CD4-positive, alpha-beta memory T cell (primary cell): Measurements from ENCODE around the gene DNAJC7. TPM values are rescaled to one million over a fixed set of nuclear protein-coding genes. Genes with fewer than 3 reads are reported as not detected.
A peak's percentile ranks its signal among the peaks of the same experiment; 100 is the strongest.
"Not testable (repeated sequence)": the region's sequence is repeated elsewhere in the genome, so short reads cannot be mapped to it uniquely, and the experiment has no call there.

Experiments
- CTCF ChIA-PET: fragments of 350-600 bp; sonication (Branson Sonifier 250); formaldehyde crosslinking; loops from one replicate; lab custom pipeline; 2021; ENCODE audit warnings: inconsistent platforms; ENCODE audit not compliant: partially characterized antibody; lab: Charles Lee
- POLR2A ChIA-PET: fragments of 350-600 bp; sonication (Branson Sonifier 250); formaldehyde crosslinking; loops from one replicate; lab custom pipeline; 2021; ENCODE audit not compliant: partially characterized antibody; lab: Charles Lee
- DNase-seq, 5 donors: peaks; one replicate each; pipeline versions ENCODE4 v3.0.0 to v3.0.0-alpha.2; 2020 to 2022; ENCODE audit warnings: mixed read lengths in 1 of 5
- H3K27ac ChIP-seq: one replicate; pipeline ENCODE4 v1.7.0; 2013; ENCODE audit warnings: low read depth, low read length
- H3K27me3 ChIP-seq: 2 replicates; pipeline ENCODE4 v1.7.0; 2013; ENCODE audit warnings: mild to moderate bottlenecking, low read length, moderate library complexity; ENCODE audit not compliant: insufficient read depth
- H3K36me3 ChIP-seq: 2 replicates; pipeline ENCODE4 v1.7.0; 2013; ENCODE audit warnings: mild to moderate bottlenecking, low read length, moderate library complexity; ENCODE audit not compliant: insufficient read depth
- H3K4me1 ChIP-seq: 2 replicates; pipeline ENCODE4 v1.7.0; 2013; ENCODE audit warnings: mild to moderate bottlenecking, low read length, moderate library complexity; ENCODE audit not compliant: insufficient read depth
- H3K4me3 ChIP-seq, 2 donors: one replicate each; pipeline ENCODE4 v1.7.0; 2013; ENCODE audit warnings: low read length in 2 of 2, mild to moderate bottlenecking in 1 of 2
- H3K9me3 ChIP-seq, 2 donors: one replicate each; pipeline ENCODE4 v1.7.0; 2013; ENCODE audit warnings: low read length in 2 of 2, control low read depth in 1 of 2; ENCODE audit not compliant: control insufficient read depth in 1 of 2
- H3K27ac Mint-ChIP-seq, 7 donors: one replicate each; pipeline ENCODE4 v1.8.0; 2020 to 2021; ENCODE audit warnings: mixed read lengths in 7 of 7, mild to moderate bottlenecking in 6 of 7, inconsistent platforms in 3 of 7, moderate library complexity in 3 of 7
- H3K27me3 Mint-ChIP-seq, 2 donors: one replicate each; pipeline ENCODE4 v1.8.0; 2020 to 2021; ENCODE audit warnings: mixed read lengths in 2 of 2
- H3K36me3 Mint-ChIP-seq, 2 donors: one replicate each; pipeline ENCODE4 v1.8.0; 2020 to 2021; ENCODE audit warnings: mixed read lengths in 2 of 2, inconsistent platforms in 1 of 2, mild to moderate bottlenecking in 1 of 2
- H3K4me1 Mint-ChIP-seq, 4 donors: one replicate each; pipeline ENCODE4 v1.8.0; 2020 to 2021; ENCODE audit warnings: mixed read lengths in 4 of 4, mild to moderate bottlenecking in 1 of 4
- H3K4me3 Mint-ChIP-seq, 8 donors: one replicate each; pipeline ENCODE4 v1.8.0; 2020 to 2021; ENCODE audit warnings: mixed read lengths in 8 of 8, mild to moderate bottlenecking in 7 of 8, moderate library complexity in 6 of 8, inconsistent platforms in 3 of 8
- H3K9me3 Mint-ChIP-seq, 8 donors: one replicate each; pipeline ENCODE4 v1.8.0; 2020 to 2021; ENCODE audit warnings: mixed read lengths in 8 of 8, mild to moderate bottlenecking in 5 of 8, inconsistent platforms in 3 of 8, moderate library complexity in 1 of 8
- intact Hi-C: fragments of 100-400 bp; cut with micrococcal nuclease; formaldehyde crosslinking; loops from one replicate; pipeline ENCODE4 v1.15.1; 2023
- polyA plus RNA-seq, 2 donors: library from polyadenylated mRNA; unstranded; fragments of 300-500 nt; fragmentation: Illumina TruSeq; gene quantifications; one replicate each; pipeline ENCODE4 v1.2.3, GENCODE V29; 2021
- total RNA-seq, 2 experiments: library from RNA; stranded (reverse); gene quantifications; one replicate each; pipeline ENCODE4 v1.2.3, GENCODE V29; 2021

Gene DNAJC7
- total and polyA plus RNA-seq, 4 experiments from 2014 or later: 45.2 to 112 (median 86.7) TPM

- H3K9me3 Mint-ChIP-seq: no peaks in the 10 kb centered on the region
- Histone ChIP-seq H3K4me3 (no peak overlapping the region), H3K9me3 (no peaks in the 10 kb centered on the region), H3K27ac (no peak overlapping the region), H3K36me3 (no peaks in the 10 kb centered on the region), H3K4me1 (peaks cover 8% of the 10 kb centered on the region), H3K27me3 (no peaks in the 10 kb centered on the region)
- no peaks in the 10 kb centered on the region for H3K36me3 Mint-ChIP-seq
- no peak for DNase-seq
- H3K27me3 Mint-ChIP-seq: no peaks in the 10 kb centered on the region
- H3K4me3 Mint-ChIP-seq: no peak overlapping the region
- no peak overlapping the region for H3K27ac Mint-ChIP-seq
- peaks cover 4 to 13% (median 6%) of the 10 kb centered on the region in 4 donors for H3K4me1 Mint-ChIP-seq
- CTCF ChIA-PET: interaction anchor here (1.4 kb wide), 2 partner anchors 30 to 83 kb away, joined by 3 read pairs; no protein-coding TSS in a partner anchor
- POLR2A ChIA-PET: no interaction called here
- intact Hi-C loops: no loop called here
Observed at GRCh38 chr17:41935641-41936040, 81.6 kb downstream of the DNAJC7 start.

GRCh38 chr17:41932816-41933389 is 84.3 kb downstream of the DNAJC7 start:
- H3K4me3 ChIP-seq: no peak overlapping the region
- H3K9me3 ChIP-seq: no peaks in the 10 kb centered on the region
- ChIA-PET CTCF (interaction anchor here (1.0 kb wide), 1 partner anchor 92 kb away, joined by 4 read pairs; no protein-coding TSS in a partner anchor), POLR2A (no interaction called here)
- H3K4me1 ChIP-seq: peaks cover 23% of the 10 kb centered on the region
- Mint-ChIP-seq H3K9me3 (no peaks in the 10 kb centered on the region), H3K27ac (peak overlapping the region in 6 of 7 donors; percentile 3 to 91 (median 74)), H3K4me1 (peaks cover 15 to 35% (median 23%) of the 10 kb centered on the region in 4 donors), H3K36me3 (no peaks in the 10 kb centered on the region), H3K4me3 (peak overlapping the region in 3 of 8 donors; percentile 5 to 17 (median 17)), H3K27me3 (no peaks in the 10 kb centered on the region)
- no peak overlapping the region for H3K27ac ChIP-seq
- H3K36me3 ChIP-seq: no peaks in the 10 kb centered on the region
- DNase-seq: no peak
- H3K27me3 ChIP-seq: no peaks in the 10 kb centered on the region
- intact Hi-C loops: loop anchor here (5.0 kb wide), 1 partner anchor 121 kb away; the partner anchor contains the start of genes FKBP10 and P3H4

DNA sequence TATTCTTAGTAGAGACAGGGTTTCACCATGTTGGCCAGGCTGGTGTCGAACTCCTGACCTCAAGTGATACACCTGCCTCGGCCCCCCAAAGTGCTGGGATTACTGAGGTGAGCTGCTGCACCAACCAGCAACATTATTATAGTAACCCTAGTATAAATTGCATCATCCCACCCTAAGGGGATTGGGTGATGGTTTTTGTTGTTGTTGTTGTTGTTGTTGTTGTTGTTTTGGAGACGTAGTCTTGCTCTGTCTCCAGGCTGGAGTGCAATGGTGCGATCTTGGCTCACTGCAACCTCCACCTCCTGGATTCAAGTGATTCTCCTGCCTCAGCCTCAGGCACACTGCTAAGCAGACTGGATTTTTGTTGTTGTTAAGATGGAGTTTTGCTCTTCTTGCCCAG is 85.5 kb downstream of the DNAJC7 start:
- peak overlapping the region in 1 of 8 donors; percentile 4 for H3K4me3 Mint-ChIP-seq
- H3K4me1 ChIP-seq: peaks cover 23% of the 10 kb centered on the region
- H3K27me3 ChIP-seq, DNase-seq, H3K4me3 ChIP-seq, H3K36me3 ChIP-seq, H3K36me3 Mint-ChIP-seq, H3K27me3 Mint-ChIP-seq, H3K27ac ChIP-seq, H3K9me3 Mint-ChIP-seq, H3K9me3 ChIP-seq, CTCF ChIA-PET: not testable (repeated sequence)
- peak overlapping the region in 4 of 7 donors; percentile 37 to 91 (median 52) for H3K27ac Mint-ChIP-seq
- intact Hi-C loops: loop anchor here (5.0 kb wide), 1 partner anchor 119 kb away; the partner anchor contains the start of genes FKBP10 and P3H4
- POLR2A ChIA-PET: interaction anchor here (2.7 to 4.7 kb wide), 2 partner anchors 13 to 35 kb away, joined by 19 to 61 read pairs; partner anchors contain the start of genes ACLY and CNP
- peaks cover 16 to 35% (median 23%) of the 10 kb centered on the region in 4 donors for H3K4me1 Mint-ChIP-seq

DNA sequence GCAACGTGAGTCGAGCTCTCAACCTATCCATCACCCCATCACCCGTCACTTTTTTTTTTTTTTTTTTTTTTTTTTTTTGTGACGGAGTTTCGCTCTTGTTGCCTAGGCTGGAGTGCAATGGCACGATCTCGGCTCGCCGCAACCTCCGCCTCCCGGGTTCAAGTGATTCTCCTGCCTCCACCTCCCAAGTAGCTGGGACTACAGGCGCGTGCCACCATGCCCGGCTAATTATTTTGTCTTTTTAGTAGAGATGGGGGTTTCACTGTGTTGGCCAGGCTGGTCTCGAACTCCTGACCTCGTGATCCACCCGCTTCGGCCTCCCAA is 86.4 kb downstream of the DNAJC7 start:
- POLR2A ChIA-PET: interaction anchor here (0.6 to 4.7 kb wide), 16 partner anchors 8 to 1590 kb away, joined by 3 to 61 read pairs (median 4); partner anchors contain the start of genes ACLY, CNP, DHX58 and DNAJC7
- not testable (repeated sequence) for DNase-seq, H3K9me3 Mint-ChIP-seq, H3K36me3 ChIP-seq, H3K36me3 Mint-ChIP-seq, H3K27me3 Mint-ChIP-seq, H3K27me3 ChIP-seq, H3K9me3 ChIP-seq
- peak overlapping the region; percentile 73 to 80 for H3K4me3 ChIP-seq
- peaks cover 23% of the 10 kb centered on the region for H3K4me1 ChIP-seq
- CTCF ChIA-PET: interaction anchor here (0.6 to 3.3 kb wide), 6 partner anchors 9 to 89 kb away, joined by 3 to 26 read pairs (median 4); partner anchors contain the start of genes ACLY, DNAJC7 and NKIRAS2
- Mint-ChIP-seq H3K4me1 (peaks cover 16 to 35% (median 23%) of the 10 kb centered on the region in 4 donors), H3K27ac (peak overlapping the region; percentile 91 to 100 (median 99)), H3K4me3 (peak overlapping the region; percentile 90 to 99 (median 98))
- H3K27ac ChIP-seq: peak overlapping the region; percentile 85
- intact Hi-C loops: loop anchor here (1.0 to 5.0 kb wide), 5 partner anchors 11 to 118 kb away; partner anchors contain the start of genes CNP, DNAJC7, FKBP10 and KLHL11

DNA sequence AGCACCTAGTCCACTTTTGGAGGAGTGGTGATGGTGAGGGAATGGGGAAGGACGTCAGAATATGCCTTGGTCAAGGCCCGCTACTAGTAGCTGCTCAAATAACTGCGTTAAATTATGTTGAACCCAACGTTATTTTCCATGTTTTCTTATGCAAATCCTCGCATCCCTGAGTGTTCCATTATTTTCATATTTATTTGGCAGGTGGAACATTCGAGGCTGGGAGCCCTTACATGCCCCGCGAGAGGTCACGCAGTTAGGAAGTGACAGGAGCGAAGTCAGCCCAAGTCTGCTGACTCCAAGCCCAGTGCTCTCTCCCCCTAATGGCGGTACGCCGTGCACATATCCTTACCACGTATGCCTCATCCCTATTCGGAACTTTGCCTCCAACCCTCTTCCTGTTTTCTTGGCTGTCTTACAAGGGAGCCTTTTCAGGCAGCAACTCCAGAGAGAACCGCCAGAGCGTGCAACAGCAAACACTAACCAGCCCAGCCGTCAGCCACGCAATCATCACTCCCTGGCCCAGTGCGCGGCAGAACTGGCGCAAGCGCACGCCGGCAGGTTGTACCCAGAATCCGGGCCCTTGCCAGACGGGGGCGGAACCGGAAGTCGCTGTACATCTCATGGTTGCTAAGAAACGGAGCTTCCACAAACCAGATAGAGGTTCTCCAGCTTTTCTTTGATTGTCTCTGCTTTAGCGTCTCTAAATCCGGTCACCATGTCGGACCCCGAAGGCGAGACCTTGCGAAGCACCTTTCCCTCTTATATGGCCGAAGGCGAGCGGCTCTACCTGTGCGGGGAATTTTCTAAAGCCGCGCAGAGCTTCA is 87.0 kb downstream of the DNAJC7 start, which contains the start of gene ODAD4:
ODAD4 (plus strand) TSS at position 609 of the 824 bp plus-strand sequence; CDS start at position 716, 107 bp downstream.
- peaks cover 23% of the 10 kb centered on the region for H3K4me1 ChIP-seq
- H3K9me3 ChIP-seq: no peaks in the 10 kb centered on the region
- peak; percentile 94 to 98 (median 98) for DNase-seq
- CTCF ChIA-PET: interaction anchor here (0.6 to 3.3 kb wide), 6 partner anchors 8 to 90 kb away, joined by 3 to 26 read pairs (median 4); partner anchors contain the start of genes ACLY, DNAJC7 and NKIRAS2
- intact Hi-C loops: loop anchor here (1.0 to 5.0 kb wide), 5 partner anchors 11 to 118 kb away; partner anchors contain the start of genes CNP, DNAJC7, FKBP10 and KLHL11
- H3K9me3 Mint-ChIP-seq: no peaks in the 10 kb centered on the region
- no peaks in the 10 kb centered on the region for H3K36me3 Mint-ChIP-seq
- POLR2A ChIA-PET: interaction anchor here (0.6 to 4.7 kb wide), 18 partner anchors 9 to 1589 kb away, joined by 3 to 61 read pairs (median 4); partner anchors contain the start of genes ACLY, CNP, DHX58 and DNAJC7
- peak within 1 kb of the TSS; percentile 73 to 80 for H3K4me3 ChIP-seq
- no peaks in the 10 kb centered on the region for H3K36me3 ChIP-seq
- H3K4me3 Mint-ChIP-seq: peak within 1 kb of the TSS; percentile 90 to 99 (median 98)
- peaks cover 16 to 35% (median 23%) of the 10 kb centered on the region in 4 donors for H3K4me1 Mint-ChIP-seq
- no peaks in the 10 kb centered on the region for H3K27me3 Mint-ChIP-seq
- peak within 1 kb of the TSS; percentile 91 to 100 (median 99) for H3K27ac Mint-ChIP-seq
- peak within 1 kb of the TSS; percentile 85 for H3K27ac ChIP-seq
- no peaks in the 10 kb centered on the region for H3K27me3 ChIP-seq

DNA sequence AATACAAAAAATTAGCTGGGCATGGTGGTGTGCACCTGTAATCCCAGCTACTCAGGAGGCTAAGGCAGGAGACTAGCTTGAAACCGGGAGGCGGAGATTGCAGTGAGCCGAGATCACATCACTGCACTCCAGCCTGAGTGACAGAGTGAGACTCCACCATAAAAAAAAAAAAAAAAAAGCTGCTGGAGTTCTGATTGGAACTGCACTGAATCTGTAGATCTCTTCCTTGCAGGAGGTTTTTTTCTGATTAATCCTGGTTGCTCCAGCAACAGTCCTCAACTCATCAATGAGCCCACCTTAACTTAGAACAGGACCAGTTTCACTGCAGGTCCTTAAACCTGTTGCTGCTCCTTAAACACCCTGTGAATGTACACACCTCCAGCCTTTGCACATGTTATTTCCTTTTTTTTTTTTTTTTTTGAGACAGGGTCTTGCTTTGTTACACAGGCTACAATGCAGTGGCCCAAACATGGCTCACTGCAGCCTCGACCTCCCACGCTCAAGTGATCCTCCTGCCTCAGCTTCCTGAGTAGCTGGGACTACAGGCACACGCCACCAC is 88.5 kb downstream of the DNAJC7 start:
- Histone ChIP-seq H3K4me3 (no peak overlapping the region), H3K36me3 (no peaks in the 10 kb centered on the region), H3K27me3 (no peaks in the 10 kb centered on the region), H3K27ac (peak overlapping the region; percentile 85), H3K4me1 (peaks cover 23% of the 10 kb centered on the region), H3K9me3 (no peaks in the 10 kb centered on the region)
- peaks cover 16 to 35% (median 23%) of the 10 kb centered on the region in 4 donors for H3K4me1 Mint-ChIP-seq
- peak overlapping the region; percentile 85 to 100 (median 98) for H3K27ac Mint-ChIP-seq
- no peaks in the 10 kb centered on the region for H3K36me3 Mint-ChIP-seq
- H3K27me3 Mint-ChIP-seq: no peaks in the 10 kb centered on the region
- DNase-seq: no peak
- H3K4me3 Mint-ChIP-seq: peak overlapping the region in 7 of 8 donors; percentile 20 to 99 (median 98)
- intact Hi-C loops: no loop called here
- no peaks in the 10 kb centered on the region for H3K9me3 Mint-ChIP-seq
- CTCF ChIA-PET: interaction anchor here (0.8 to 3.3 kb wide), 3 partner anchors 10 to 33 kb away, joined by 4 to 26 read pairs (median 6); partner anchors contain the start of gene ACLY
- POLR2A ChIA-PET: interaction anchor here (0.6 to 4.7 kb wide), 5 partner anchors 10 to 240 kb away, joined by 3 to 61 read pairs (median 5); partner anchors contain the start of genes ACLY, CNP, DNAJC7 and EIF1
